ENCODE results near the gene C5orf52.
"Not testable (repeated sequence)": the region's sequence is repeated elsewhere in the genome, so short reads cannot be mapped to it uniquely, and the experiment has no call there.

Gene C5orf52

GRCh38 chr5:157719245-157719644 lies 47.9 kb downstream of the C5orf52 start:
- in situ Hi-C loops (cut with MboI; ENCODE audit: low sequenced_read_pairs): loop anchor here (25.0 kb wide), 1 partner anchor 282 kb away; no protein-coding TSS in a partner anchor

- in situ Hi-C loops (cut with MboI; ENCODE audit: low sequenced_read_pairs): loop anchor here (25.0 kb wide), 1 partner anchor 284 kb away; no protein-coding TSS in a partner anchor
Observed at GRCh38 chr5:157721159-157721558, 49.8 kb downstream of the C5orf52 start.

GRCh38 chr5:157722895-157723294 lies 51.6 kb downstream of the C5orf52 start:
- in situ Hi-C loops (cut with MboI; ENCODE audit: low sequenced_read_pairs): loop anchor here (25.0 kb wide), 1 partner anchor 286 kb away; no protein-coding TSS in a partner anchor

GRCh38 chr5:157726607-157727006 lies 55.3 kb downstream of the C5orf52 start:
- in situ Hi-C loops (cut with MboI; ENCODE audit: low sequenced_read_pairs): not testable (repeated sequence)

GRCh38 chr5:157727858-157728257 lies 56.5 kb downstream of the C5orf52 start:
- in situ Hi-C loops (cut with MboI; ENCODE audit: low sequenced_read_pairs): not testable (repeated sequence)

Measured in HL-60/S4 treated with phorbol 12-myristate 13-acetate at 8.2 ng/mL for 4 days and 3 days (cell line).